Fibroblast of lung (primary cell): ENCODE measurements around the gene MFAP2.

ENCODE experiments used
- CTCF ChIP-seq, 2 donors: IDR thresholded peaks in 1 of 2; conservative IDR thresholded peaks in 1 of 2; 1 replicate in 1 of 2; 2 replicates in 1 of 2; pipeline ENCODE4 v1.5.1; 2011 to 2012; ENCODE audit warnings: low read length in 2 of 2, control low read depth in 1 of 2, inconsistent platforms in 1 of 2, low read depth in 1 of 2, mild to moderate bottlenecking in 1 of 2
- EZH2 ChIP-seq: IDR thresholded peaks from 2 replicates; pipeline ENCODE4 v1.5.1; 2012; ENCODE audit warnings: low read length, control low read depth, mild to moderate bottlenecking; ENCODE audit errors: missing control alignments

DNA sequence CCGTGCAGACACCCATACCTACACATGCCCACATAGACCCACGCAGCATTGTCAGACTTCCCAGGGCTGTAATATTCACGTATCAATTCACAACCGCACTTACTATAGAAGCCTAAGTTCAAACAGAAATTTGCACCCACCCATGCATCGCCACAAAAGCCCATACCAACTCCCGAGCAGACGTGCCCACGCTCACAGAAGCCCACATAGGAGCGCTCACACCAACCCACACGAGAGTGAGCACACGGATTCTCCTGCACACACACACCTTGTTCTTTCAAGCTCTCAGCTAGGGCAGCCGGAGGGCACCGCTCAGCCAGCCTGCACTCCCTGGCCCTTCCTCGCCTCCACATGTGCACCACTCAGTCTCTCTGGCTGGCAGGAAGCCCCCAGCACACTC is 4.6 kb downstream of the MFAP2 start:
- no peak for TF ChIP-seq CTCF (conservative IDR thresholded peaks at IDR 0.05 in 1 of 2, IDR thresholded peaks at IDR 0.05 in 1 of 2; ENCODE audit: low read depth in 1 of 2, low read length in 2 of 2)
- no peak for TF ChIP-seq EZH2
